Stimulated activated CD8-positive, alpha-beta memory T cell treated with anti-CD3 and anti-CD28 coated beads, Interleukin-15, amount 100 ng/mL, for 1 hour (primary cell): ENCODE measurements around the gene PLEKHF1.
"Not testable (repeated sequence)": the region's sequence is repeated elsewhere in the genome, so short reads cannot be mapped to it uniquely, and the experiment has no call there.

Experiments
- DNase-seq: peaks from one replicate; pipeline ENCODE4 v3.0.0-alpha.2; 2020; ENCODE audit warnings: low read depth

The PLEKHF1 gene

GRCh38 chr19:29702161-29702962 lies 37.1 kb downstream of the PLEKHF1 start:
- DNase-seq, result no peak

- no peak for DNase-seq
Observed at GRCh38 chr19:29702963-29703320, 37.7 kb downstream of the PLEKHF1 start.

- DNase-seq, result no peak
Observed at GRCh38 chr19:29704562-29705558, 39.6 kb downstream of the PLEKHF1 start.

- no peak for DNase-seq
Observed at GRCh38 chr19:29705706-29706105, 40.4 kb downstream of the PLEKHF1 start.

- DNase-seq, result no peak
Observed at GRCh38 chr19:29706635-29707034, 41.4 kb downstream of the PLEKHF1 start.

- no peak for DNase-seq
Observed at GRCh38 chr19:29708554-29709439, 43.5 kb downstream of the PLEKHF1 start.

GRCh38 chr19:29709440-29709798 lies 44.2 kb downstream of the PLEKHF1 start:
- not testable (repeated sequence) for DNase-seq

GRCh38 chr19:29711584-29712132 lies 46.4 kb downstream of the PLEKHF1 start:
- no peak for DNase-seq

GRCh38 chr19:29712744-29713516 lies 47.7 kb downstream of the PLEKHF1 start:
- DNase-seq, result no peak

- no peak for DNase-seq
Observed at GRCh38 chr19:29714371-29714952, 49.2 kb downstream of the PLEKHF1 start.

- DNase-seq, result no peak
Observed at GRCh38 chr19:29714953-29715700, 49.9 kb downstream of the PLEKHF1 start, which contains the start of gene C19orf12. C19orf12 (minus strand) TSS chr19:29715261; CDS start chr19:29708413, 6,848 bp downstream.

- no peak for DNase-seq
Observed at GRCh38 chr19:29715701-29716581, 50.7 kb downstream of the PLEKHF1 start.

GRCh38 chr19:29717051-29717450 lies 51.8 kb downstream of the PLEKHF1 start:
- DNase-seq, result no peak

GRCh38 chr19:29724102-29724641 lies 58.9 kb downstream of the PLEKHF1 start:
- DNase-seq, result no peak

GRCh38 chr19:29724746-29725145 lies 59.5 kb downstream of the PLEKHF1 start:
- DNase-seq, result no peak
